ENCODE measurements around the gene BICC1. TPM values are rescaled to one million over a fixed set of nuclear protein-coding genes. Genes with fewer than 3 reads are reported as not detected.

The BICC1 gene
- total RNA-seq, 2 donors from 2014 or later: 35.3 to 42.0 TPM

DNA sequence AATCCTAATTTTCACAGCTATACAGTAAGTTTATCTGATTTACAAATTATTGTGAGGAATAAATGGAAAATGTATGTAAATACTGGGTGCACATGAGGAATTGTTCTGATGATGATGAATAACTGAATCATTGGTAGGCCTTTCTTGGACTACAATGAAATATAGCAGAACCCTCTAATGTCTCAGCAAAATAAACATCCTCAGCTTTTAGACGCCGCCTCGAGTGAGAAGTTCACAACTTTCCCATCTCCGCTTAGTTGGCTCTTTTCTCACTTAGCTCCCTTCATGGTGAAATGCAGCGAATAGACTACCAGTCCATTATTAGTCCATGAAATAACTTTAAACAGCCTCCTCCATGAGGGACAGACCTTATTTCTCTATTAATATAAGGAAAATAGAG is 182.3 kb downstream of the BICC1 start:
- DNase-seq (no peak), ATAC-seq (no peak)
- H3K4me3 ChIP-seq: no peak overlapping the region
- peaks cover 10% of the 10 kb centered on the region for H3K4me1 ChIP-seq
- 55 to 60% methylated on average over 5 of the region's 5 CpGs for WGBS, 2 donors
- H3K27me3 ChIP-seq: no peaks in the 10 kb centered on the region
- TF ChIP-seq, protein P1, sequence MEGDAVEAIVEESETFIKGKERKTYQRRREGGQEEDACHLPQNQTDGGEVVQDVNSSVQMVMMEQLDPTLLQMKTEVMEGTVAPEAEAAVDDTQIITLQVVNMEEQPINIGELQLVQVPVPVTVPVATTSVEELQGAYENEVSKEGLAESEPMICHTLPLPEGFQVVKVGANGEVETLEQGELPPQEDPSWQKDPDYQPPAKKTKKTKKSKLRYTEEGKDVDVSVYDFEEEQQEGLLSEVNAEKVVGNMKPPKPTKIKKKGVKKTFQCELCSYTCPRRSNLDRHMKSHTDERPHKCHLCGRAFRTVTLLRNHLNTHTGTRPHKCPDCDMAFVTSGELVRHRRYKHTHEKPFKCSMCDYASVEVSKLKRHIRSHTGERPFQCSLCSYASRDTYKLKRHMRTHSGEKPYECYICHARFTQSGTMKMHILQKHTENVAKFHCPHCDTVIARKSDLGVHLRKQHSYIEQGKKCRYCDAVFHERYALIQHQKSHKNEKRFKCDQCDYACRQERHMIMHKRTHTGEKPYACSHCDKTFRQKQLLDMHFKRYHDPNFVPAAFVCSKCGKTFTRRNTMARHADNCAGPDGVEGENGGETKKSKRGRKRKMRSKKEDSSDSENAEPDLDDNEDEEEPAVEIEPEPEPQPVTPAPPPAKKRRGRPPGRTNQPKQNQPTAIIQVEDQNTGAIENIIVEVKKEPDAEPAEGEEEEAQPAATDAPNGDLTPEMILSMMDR (IDR thresholded peaks at IDR 0.05): no peak
- no peaks in the 10 kb centered on the region for H3K9me3 ChIP-seq
- intact Hi-C loops (cut with DNase I): no loop called here
- no peaks in the 10 kb centered on the region for H3K36me3 ChIP-seq (replicated peaks in 1 of 2; ENCODE audit: insufficient read depth in 1 of 2, low read depth in 2 of 2)
- no peak overlapping the region for H3K27ac ChIP-seq

DNA sequence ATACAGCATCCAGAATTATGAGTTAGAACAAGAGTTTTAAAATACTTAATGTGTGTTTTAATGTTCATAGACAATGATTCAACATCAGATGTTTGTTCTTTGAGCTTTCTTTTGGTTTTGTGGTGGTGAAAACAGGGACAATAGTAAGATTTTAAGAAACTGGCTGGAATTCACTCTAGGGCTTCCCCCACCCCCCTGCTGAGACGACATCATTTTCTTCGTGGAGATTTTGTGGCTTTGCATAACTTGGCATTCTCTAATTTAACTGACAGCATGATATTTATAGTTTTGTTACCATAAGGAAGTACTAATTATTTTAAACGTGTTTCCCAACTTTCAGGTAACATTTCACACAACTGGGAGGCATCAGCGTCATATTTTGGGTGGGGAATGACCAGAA is 184.1 kb downstream of the BICC1 start:
- intact Hi-C loops (cut with DNase I): no loop called here
- Histone ChIP-seq H3K36me3 (replicated peaks in 1 of 2; ENCODE audit: insufficient read depth in 1 of 2, low read depth in 2 of 2) (no peaks in the 10 kb centered on the region), H3K27me3 (no peaks in the 10 kb centered on the region), H3K27ac (peak overlapping the region in 1 of 4 donors; percentile 12), H3K4me1 (peaks cover 10% of the 10 kb centered on the region), H3K4me3 (no peak overlapping the region), H3K9me3 (no peaks in the 10 kb centered on the region)
- WGBS, 2 donors: 31 to 39% methylated on average over 4 of the region's 4 CpGs
- TF ChIP-seq, protein P1 (IDR thresholded peaks at IDR 0.05): no peak
- no peak for TF ChIP-seq POLR2A (IDR thresholded peaks at IDR 0.05)
- no peak for ATAC-seq
- DNase-seq: no peak

DNA sequence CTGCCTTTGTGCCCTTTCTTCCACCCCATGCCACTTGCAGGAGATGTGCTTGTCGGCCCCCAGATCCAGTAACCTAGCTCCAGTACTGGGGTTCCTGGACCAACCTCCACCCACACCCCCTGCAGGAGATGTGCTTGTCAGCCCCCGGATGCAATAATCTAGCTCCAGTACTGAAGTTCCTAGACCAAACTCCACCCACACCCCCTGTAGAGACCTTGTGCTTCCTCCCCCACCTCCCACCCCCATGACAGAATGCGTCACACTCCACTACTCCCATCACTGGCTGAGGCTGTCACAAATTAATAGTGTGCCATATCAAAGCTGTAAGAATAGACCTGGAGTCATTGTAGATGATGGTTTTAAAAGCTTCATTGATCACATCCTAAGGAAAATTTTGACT is 185.0 kb downstream of the BICC1 start:
- H3K4me1 ChIP-seq: peaks cover 10% of the 10 kb centered on the region
- no peaks in the 10 kb centered on the region for H3K36me3 ChIP-seq (replicated peaks in 1 of 2; ENCODE audit: insufficient read depth in 1 of 2, low read depth in 2 of 2)
- H3K27ac ChIP-seq: no peak overlapping the region
- TF ChIP-seq, protein P1 (IDR thresholded peaks at IDR 0.05): no peak
- TF ChIP-seq POLR2A (IDR thresholded peaks at IDR 0.05): no peak
- no peaks in the 10 kb centered on the region for H3K27me3 ChIP-seq
- no peaks in the 10 kb centered on the region for H3K9me3 ChIP-seq
- H3K4me3 ChIP-seq: no peak overlapping the region
- WGBS, 2 donors: 52 to 70% methylated on average over 3 of the region's 3 CpGs
- intact Hi-C loops (cut with DNase I): no loop called here
- DNase-seq: no peak
- ATAC-seq: no peak

DNA sequence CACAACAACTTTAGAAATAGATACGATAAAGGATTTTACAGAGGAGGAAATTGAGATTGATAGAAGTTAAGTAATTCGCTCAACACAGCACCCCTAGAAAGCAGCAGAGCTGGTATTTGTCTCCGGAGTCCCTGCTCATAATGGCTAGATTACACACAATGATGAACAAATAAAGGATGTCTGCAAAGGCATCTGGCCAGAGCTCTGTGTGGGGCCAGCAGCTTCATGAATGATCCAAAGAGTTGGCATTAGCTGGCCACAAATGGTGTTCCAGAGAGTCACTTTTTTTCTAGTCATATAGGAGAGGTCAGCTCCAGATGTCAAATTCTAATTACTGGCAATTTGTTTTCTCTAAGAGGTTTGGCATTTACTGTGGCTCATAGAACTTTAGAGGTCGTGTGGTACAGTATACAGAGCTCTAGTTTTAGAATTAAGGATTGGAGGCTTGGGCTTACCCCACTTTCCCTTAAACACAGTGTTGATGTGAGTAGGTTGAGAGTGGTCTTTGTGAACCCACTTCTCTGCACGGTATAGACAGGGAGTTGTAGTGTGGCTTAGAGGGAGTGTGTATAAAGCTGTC is 186.2 kb downstream of the BICC1 start:
- DNase-seq (no peak), ATAC-seq (no peak)
- Histone ChIP-seq H3K4me1 (peaks cover 10% of the 10 kb centered on the region), H3K27ac (no peak overlapping the region), H3K27me3 (no peaks in the 10 kb centered on the region), H3K36me3 (replicated peaks in 1 of 2; ENCODE audit: insufficient read depth in 1 of 2, low read depth in 2 of 2) (no peaks in the 10 kb centered on the region), H3K4me3 (no peak overlapping the region), H3K9me3 (no peaks in the 10 kb centered on the region)
- intact Hi-C loops (cut with DNase I): no loop called here
- 54 to 57% methylated on average over 5 of the region's 5 CpGs for WGBS, 2 donors
- TF ChIP-seq, protein P1 (IDR thresholded peaks at IDR 0.05): no peak
- TF ChIP-seq POLR2A (IDR thresholded peaks at IDR 0.05): no peak

DNA sequence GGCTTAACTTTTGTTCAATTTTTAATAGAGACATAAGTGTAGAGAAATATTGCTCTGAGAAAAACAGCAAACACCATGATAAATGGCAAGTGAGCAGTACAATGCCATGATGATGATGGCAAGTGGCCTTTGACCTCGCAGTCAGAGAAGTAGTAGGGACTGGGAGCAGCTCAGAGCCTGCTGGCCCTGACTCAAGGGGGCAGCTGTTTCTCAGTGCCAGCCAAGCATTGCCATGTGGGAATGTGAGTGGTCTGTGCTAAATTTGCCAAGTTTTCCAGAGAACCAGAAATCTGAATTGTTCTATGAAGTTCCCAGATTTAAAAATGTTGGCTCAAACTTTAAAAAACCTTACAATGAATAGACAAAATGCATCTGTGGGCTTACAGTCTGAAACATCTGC is 187.9 kb downstream of the BICC1 start:
- no peak overlapping the region for H3K27ac ChIP-seq
- H3K4me1 ChIP-seq: peaks cover 15% of the 10 kb centered on the region
- intact Hi-C loops (cut with DNase I): no loop called here
- ATAC-seq (no peak), DNase-seq (no peak)
- 67 to 83% methylated on average over 1 of the region's 1 CpG for WGBS, 2 donors
- no peak overlapping the region for H3K4me3 ChIP-seq
- H3K36me3 ChIP-seq (replicated peaks in 1 of 2; ENCODE audit: insufficient read depth in 1 of 2, low read depth in 2 of 2): no peaks in the 10 kb centered on the region
- no peaks in the 10 kb centered on the region for H3K27me3 ChIP-seq
- TF ChIP-seq, protein P1 (IDR thresholded peaks at IDR 0.05): no peak
- TF ChIP-seq POLR2A (IDR thresholded peaks at IDR 0.05): no peak
- no peaks in the 10 kb centered on the region for H3K9me3 ChIP-seq
